ENCODE results near the gene PGS1. TPM values are rescaled to one million over a fixed set of nuclear protein-coding genes. Genes with fewer than 3 reads are reported as not detected.
A peak's percentile ranks its signal among the peaks of the same experiment; 100 is the strongest.

PGS1 gene
- total RNA-seq, 2 experiments from 2014 or later, result 73.3 to 75.0 TPM

DNA sequence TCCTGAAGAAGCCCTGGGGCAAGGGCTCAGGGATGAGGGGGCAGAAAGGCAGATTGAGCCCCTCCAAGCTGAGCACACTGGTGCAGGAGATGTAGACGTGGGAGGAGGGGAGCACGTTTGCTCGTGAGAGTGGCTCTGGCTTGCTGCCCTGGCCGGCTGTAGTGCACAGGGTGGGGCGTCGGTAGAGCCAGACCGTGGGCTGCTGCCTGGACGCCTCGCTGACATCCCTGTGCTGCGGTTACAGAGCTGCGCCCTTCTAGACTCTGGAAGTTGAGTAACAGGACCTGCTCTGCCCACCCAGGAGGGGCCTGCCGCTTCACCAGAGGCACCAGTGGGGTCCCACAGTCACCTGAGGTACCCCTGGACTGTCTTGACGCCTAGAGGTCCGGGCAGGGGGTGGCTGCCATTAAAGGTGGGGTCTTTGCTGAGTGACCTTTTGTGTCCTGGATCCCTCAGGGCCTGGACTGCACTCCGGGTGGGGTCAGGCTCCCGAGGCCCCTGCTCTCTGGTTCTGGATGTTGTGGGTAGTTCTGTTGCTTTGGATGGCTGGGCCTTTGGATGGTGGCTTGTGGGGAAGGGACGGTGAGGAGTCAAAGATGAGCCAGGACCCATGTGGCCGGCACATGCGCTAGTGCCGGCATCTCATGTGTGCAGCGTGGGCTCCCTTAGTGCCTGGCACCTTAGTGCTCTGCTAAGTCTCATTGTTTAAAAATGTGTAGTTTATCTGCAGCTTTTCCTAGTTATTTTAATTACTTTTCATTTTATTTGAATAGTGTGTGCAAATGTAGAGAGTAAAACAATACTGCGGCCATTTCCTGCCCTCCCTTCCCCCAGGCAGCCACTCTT, 41.7 kb downstream of the PGS1 start:
- ChIA-PET POLR2A (no interaction called here), CTCF (interaction anchor here (0.7 to 7.1 kb wide), 6 partner anchors 28 to 207 kb away, joined by 3 to 63 read pairs (median 5); no protein-coding TSS in a partner anchor)
- Mint-ChIP-seq H3K27ac (peak overlapping the region; percentile 9), H3K9me3 (ENCODE audit: low read depth) (no peaks in the 10 kb centered on the region), H3K27me3 (no peaks in the 10 kb centered on the region), H3K4me3 (no peak overlapping the region), H3K36me3 (ENCODE audit: low read depth) (peaks cover 72% of the 10 kb centered on the region), H3K4me1 (peaks cover 52% of the 10 kb centered on the region)
- DNase-seq (no peak), ATAC-seq (no peak)
- intact Hi-C loops (cut with DNase I, micrococcal nuclease), result loop anchor here in 1 of 2 experiments (5.0 kb wide), 1 partner anchor 133 kb away; no protein-coding TSS in a partner anchor

- H3K36me3 Mint-ChIP-seq (ENCODE audit: low read depth), result peaks cover 66% of the 10 kb centered on the region
- ChIA-PET CTCF (interaction anchor here (0.5 to 7.1 kb wide), 23 partner anchors 11 to 433 kb away, joined by 3 to 63 read pairs (median 3); no protein-coding TSS in a partner anchor), POLR2A (interaction anchor here (1.2 kb wide), 2 partner anchors 37 to 61 kb away, joined by 5 to 8 read pairs; partner anchors contain the start of gene SOCS3)
- peaks cover 44% of the 10 kb centered on the region for H3K4me1 Mint-ChIP-seq
- DNase-seq (no peak), ATAC-seq (no peak)
- no peak overlapping the region for H3K27ac Mint-ChIP-seq
- H3K27me3 Mint-ChIP-seq, result no peaks in the 10 kb centered on the region
- H3K9me3 Mint-ChIP-seq (ENCODE audit: low read depth), result no peaks in the 10 kb centered on the region
- no peak overlapping the region for H3K4me3 Mint-ChIP-seq
- intact Hi-C loops (cut with DNase I, micrococcal nuclease), result loop anchor here in 1 of 2 experiments (5.0 kb wide), 1 partner anchor 134 kb away; no protein-coding TSS in a partner anchor
These were observed 42.7 kb downstream of the PGS1 start for GRCh38 chr17:78421084-78421533.

GRCh38 chr17:78421534-78422266, 43.3 kb downstream of the PGS1 start:
- H3K4me3 Mint-ChIP-seq, result no peak overlapping the region
- peak overlapping the region; percentile 34 for H3K27ac Mint-ChIP-seq
- CTCF ChIA-PET, result interaction anchor here (0.5 to 7.1 kb wide), 32 partner anchors 10 to 433 kb away, joined by 3 to 63 read pairs (median 4); no protein-coding TSS in a partner anchor
- intact Hi-C loops (cut with DNase I, micrococcal nuclease), result loop anchor here (1.0 to 5.0 kb wide), 6 partner anchors 61 to 171 kb away; partner anchors contain the start of gene SOCS3 (in 2 of the 2)
- no peaks in the 10 kb centered on the region for H3K9me3 Mint-ChIP-seq (ENCODE audit: low read depth)
- peak; percentile 86 for ATAC-seq
- H3K27me3 Mint-ChIP-seq, result no peaks in the 10 kb centered on the region
- H3K36me3 Mint-ChIP-seq (ENCODE audit: low read depth), result peaks cover 63% of the 10 kb centered on the region
- POLR2A ChIA-PET, result interaction anchor here (0.5 to 1.2 kb wide), 5 partner anchors 37 to 281 kb away, joined by 3 to 8 read pairs (median 4); partner anchors contain the start of gene SOCS3
- H3K4me1 Mint-ChIP-seq, result peaks cover 38% of the 10 kb centered on the region
- DNase-seq, result peak; percentile 85

DNA sequence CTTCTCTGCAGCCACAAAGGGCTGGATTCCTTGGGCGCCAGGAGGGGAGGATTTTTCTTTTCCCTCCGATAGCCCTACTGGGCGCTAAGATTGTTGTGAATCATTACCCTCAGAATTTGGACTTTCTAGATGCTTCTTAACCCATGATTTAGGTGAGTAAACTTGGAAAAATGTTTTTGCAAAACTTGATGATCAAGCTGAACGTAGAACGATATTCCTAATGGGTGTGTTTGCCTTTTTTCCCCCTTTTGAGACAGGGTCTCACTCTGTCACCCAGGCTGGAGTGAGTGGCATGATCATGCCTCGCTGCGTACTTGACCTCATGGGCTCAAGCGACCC, 43.8 kb downstream of the PGS1 start:
- peaks cover 33% of the 10 kb centered on the region for H3K4me1 Mint-ChIP-seq
- H3K4me3 Mint-ChIP-seq, result no peak overlapping the region
- H3K27me3 Mint-ChIP-seq, result no peaks in the 10 kb centered on the region
- no peak overlapping the region for H3K27ac Mint-ChIP-seq
- POLR2A ChIA-PET, result interaction anchor here (0.6 to 1.2 kb wide), 3 partner anchors 38 to 62 kb away, joined by 3 to 8 read pairs (median 5); partner anchors contain the start of gene SOCS3
- no peak for DNase-seq
- ATAC-seq, result no peak
- CTCF ChIA-PET, result interaction anchor here (0.6 to 7.1 kb wide), 27 partner anchors 15 to 686 kb away, joined by 3 to 63 read pairs (median 3); no protein-coding TSS in a partner anchor
- peaks cover 62% of the 10 kb centered on the region for H3K36me3 Mint-ChIP-seq (ENCODE audit: low read depth)
- intact Hi-C loops (cut with DNase I, micrococcal nuclease), result loop anchor here (1.0 to 5.0 kb wide), 6 partner anchors 61 to 171 kb away; partner anchors contain the start of gene SOCS3 (in 2 of the 2)
- H3K9me3 Mint-ChIP-seq (ENCODE audit: low read depth), result no peaks in the 10 kb centered on the region

GRCh38 chr17:78422872-78423588, 44.6 kb downstream of the PGS1 start:
- DNase-seq (no peak), ATAC-seq (no peak)
- intact Hi-C loops (cut with DNase I, micrococcal nuclease), result loop anchor here (1.0 to 5.0 kb wide), 6 partner anchors 62 to 172 kb away; partner anchors contain the start of gene SOCS3 (in 2 of the 2)
- POLR2A ChIA-PET, result no interaction called here
- Mint-ChIP-seq H3K36me3 (ENCODE audit: low read depth) (peaks cover 59% of the 10 kb centered on the region), H3K27me3 (no peaks in the 10 kb centered on the region), H3K4me3 (no peak overlapping the region), H3K27ac (peak overlapping the region; percentile 37), H3K4me1 (peaks cover 28% of the 10 kb centered on the region), H3K9me3 (ENCODE audit: low read depth) (no peaks in the 10 kb centered on the region)
- CTCF ChIA-PET, result interaction anchor here (0.6 to 7.1 kb wide), 16 partner anchors 14 to 687 kb away, joined by 3 to 63 read pairs (median 4); no protein-coding TSS in a partner anchor

DNA sequence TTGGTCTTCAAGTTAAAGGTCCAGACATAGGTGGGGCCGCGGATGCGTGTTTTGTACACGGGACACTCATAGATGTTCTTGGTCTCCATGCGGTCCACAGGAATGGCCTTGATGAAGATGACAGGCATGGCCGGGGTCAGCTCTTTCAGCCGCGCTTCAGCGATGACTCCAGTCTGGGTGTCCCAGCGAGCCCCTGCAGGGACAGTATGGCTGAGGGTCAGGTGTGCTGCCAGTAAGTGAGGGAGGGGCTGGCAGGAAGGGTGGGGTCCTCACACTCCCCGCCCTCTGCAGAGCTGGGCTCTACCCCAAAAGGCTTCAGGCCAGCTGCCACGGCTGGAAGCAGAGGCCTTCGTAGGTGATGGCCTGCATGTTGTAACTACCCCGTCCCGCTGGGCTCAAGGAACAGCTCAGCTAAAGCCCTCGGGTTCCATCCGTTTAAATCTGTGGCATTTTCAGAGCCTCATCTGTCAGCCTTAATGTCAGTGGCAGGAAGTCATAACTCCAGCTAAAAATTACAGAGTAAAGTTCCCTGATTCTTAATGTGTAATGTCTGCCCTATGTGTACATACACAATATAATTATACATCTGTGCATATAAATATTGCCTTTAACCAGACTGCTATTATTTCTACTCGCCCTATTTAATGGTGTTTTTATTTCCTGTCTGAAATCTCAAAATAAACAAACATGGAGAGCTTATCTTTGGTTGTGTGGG, 45.7 kb downstream of the PGS1 start:
- no peaks in the 10 kb centered on the region for H3K9me3 Mint-ChIP-seq (ENCODE audit: low read depth)
- peaks cover 24% of the 10 kb centered on the region for H3K4me1 Mint-ChIP-seq
- no peak overlapping the region for H3K4me3 Mint-ChIP-seq
- DNase-seq, result no peak
- H3K27ac Mint-ChIP-seq, result no peak overlapping the region
- ChIA-PET POLR2A (no interaction called here), CTCF (interaction anchor here (0.6 to 7.1 kb wide), 6 partner anchors 13 to 567 kb away, joined by 3 to 63 read pairs (median 4); no protein-coding TSS in a partner anchor)
- ATAC-seq, result no peak
- no peaks in the 10 kb centered on the region for H3K27me3 Mint-ChIP-seq
- intact Hi-C loops (cut with DNase I, micrococcal nuclease), result loop anchor here (2.0 to 5.0 kb wide), 4 partner anchors 63 to 173 kb away; partner anchors contain the start of gene SOCS3 (in 1 of the 2)
- peaks cover 54% of the 10 kb centered on the region for H3K36me3 Mint-ChIP-seq (ENCODE audit: low read depth)

- Mint-ChIP-seq H3K27me3 (no peaks in the 10 kb centered on the region), H3K4me1 (peaks cover 20% of the 10 kb centered on the region), H3K36me3 (ENCODE audit: low read depth) (peaks cover 48% of the 10 kb centered on the region), H3K9me3 (ENCODE audit: low read depth) (no peaks in the 10 kb centered on the region), H3K27ac (no peak overlapping the region), H3K4me3 (no peak overlapping the region)
- ATAC-seq (no peak), DNase-seq (no peak)
- intact Hi-C loops (cut with DNase I, micrococcal nuclease), result no loop called here
- CTCF ChIA-PET, result interaction anchor here (0.6 to 2.2 kb wide), 4 partner anchors 10 to 292 kb away, joined by 3 to 5 read pairs (median 3); no protein-coding TSS in a partner anchor
- POLR2A ChIA-PET, result no interaction called here
These were observed 47.0 kb downstream of the PGS1 start for GRCh38 chr17:78425429-78425828.

GRCh38 chr17:78426293-78426879, 47.9 kb downstream of the PGS1 start:
- Mint-ChIP-seq H3K4me1 (peaks cover 14% of the 10 kb centered on the region), H3K27ac (no peak overlapping the region), H3K9me3 (ENCODE audit: low read depth) (no peaks in the 10 kb centered on the region), H3K27me3 (no peaks in the 10 kb centered on the region), H3K4me3 (no peak overlapping the region), H3K36me3 (ENCODE audit: low read depth) (peaks cover 40% of the 10 kb centered on the region)
- ChIA-PET POLR2A (interaction anchor here (0.6 kb wide), 1 partner anchor 250 kb away, joined by 4 read pairs; no protein-coding TSS in a partner anchor), CTCF (interaction anchor here (0.6 to 1.4 kb wide), 3 partner anchors 10 to 34 kb away, joined by 3 read pairs; no protein-coding TSS in a partner anchor)
- intact Hi-C loops (cut with DNase I, micrococcal nuclease), result no loop called here
- DNase-seq (no peak), ATAC-seq (no peak)

- intact Hi-C loops (cut with DNase I, micrococcal nuclease), result no loop called here
- H3K4me3 Mint-ChIP-seq, result no peak overlapping the region
- H3K27me3 Mint-ChIP-seq, result no peaks in the 10 kb centered on the region
- ATAC-seq (no peak), DNase-seq (no peak)
- CTCF ChIA-PET, result interaction anchor here (0.6 to 1.4 kb wide), 2 partner anchors 9 to 35 kb away, joined by 3 read pairs; no protein-coding TSS in a partner anchor
- peaks cover 33% of the 10 kb centered on the region for H3K36me3 Mint-ChIP-seq (ENCODE audit: low read depth)
- POLR2A ChIA-PET, result no interaction called here
- H3K27ac Mint-ChIP-seq, result no peak overlapping the region
- H3K9me3 Mint-ChIP-seq (ENCODE audit: low read depth), result no peaks in the 10 kb centered on the region
- H3K4me1 Mint-ChIP-seq, result peaks cover 7% of the 10 kb centered on the region
These were observed 48.7 kb downstream of the PGS1 start for GRCh38 chr17:78427140-78427539.
